Fibroblast of skin of abdomen (primary cell): ENCODE measurements around the gene HOXD9.

Experiments
- DNase-seq: peaks from one replicate; pipeline ENCODE4 v3.0.0-alpha.2; 2013

Gene HOXD9

DNA sequence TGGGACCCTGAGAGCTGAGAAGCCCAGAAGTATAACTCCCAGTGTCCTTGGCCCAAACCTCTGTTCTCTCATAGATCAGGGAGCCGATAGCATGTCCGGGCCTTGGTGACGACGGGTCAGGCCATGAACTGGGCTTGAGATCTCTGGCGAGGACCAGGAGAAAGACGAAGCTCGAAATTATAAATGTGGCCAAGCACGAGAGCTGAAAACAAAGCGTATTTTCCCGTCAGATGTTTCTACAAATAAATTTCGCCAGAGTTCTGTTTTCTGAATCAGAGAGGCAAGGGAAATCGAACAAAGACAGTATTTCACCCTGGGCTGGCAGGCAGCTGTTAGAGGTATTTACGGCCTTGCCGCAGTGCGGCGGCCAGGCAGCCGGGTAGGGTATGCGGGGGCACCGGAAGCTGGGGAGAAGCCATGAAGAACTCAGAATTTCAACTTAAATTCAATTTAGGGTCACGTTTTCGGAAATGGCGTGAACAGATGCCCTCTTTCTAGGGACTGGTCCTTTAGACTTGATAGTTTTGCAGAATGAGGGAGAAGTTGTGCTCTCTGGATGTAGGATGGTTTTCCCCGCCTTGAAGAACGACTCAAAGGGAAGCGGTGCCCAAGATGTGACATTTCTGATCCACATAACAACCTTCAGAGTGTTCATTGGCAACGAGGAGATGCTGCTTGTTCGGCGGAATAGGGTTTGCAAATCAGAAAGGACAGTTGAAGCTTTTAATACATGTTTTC lies 16.6 kb downstream of the HOXD9 start:
- DNase-seq, result peak; percentile 65

DNA sequence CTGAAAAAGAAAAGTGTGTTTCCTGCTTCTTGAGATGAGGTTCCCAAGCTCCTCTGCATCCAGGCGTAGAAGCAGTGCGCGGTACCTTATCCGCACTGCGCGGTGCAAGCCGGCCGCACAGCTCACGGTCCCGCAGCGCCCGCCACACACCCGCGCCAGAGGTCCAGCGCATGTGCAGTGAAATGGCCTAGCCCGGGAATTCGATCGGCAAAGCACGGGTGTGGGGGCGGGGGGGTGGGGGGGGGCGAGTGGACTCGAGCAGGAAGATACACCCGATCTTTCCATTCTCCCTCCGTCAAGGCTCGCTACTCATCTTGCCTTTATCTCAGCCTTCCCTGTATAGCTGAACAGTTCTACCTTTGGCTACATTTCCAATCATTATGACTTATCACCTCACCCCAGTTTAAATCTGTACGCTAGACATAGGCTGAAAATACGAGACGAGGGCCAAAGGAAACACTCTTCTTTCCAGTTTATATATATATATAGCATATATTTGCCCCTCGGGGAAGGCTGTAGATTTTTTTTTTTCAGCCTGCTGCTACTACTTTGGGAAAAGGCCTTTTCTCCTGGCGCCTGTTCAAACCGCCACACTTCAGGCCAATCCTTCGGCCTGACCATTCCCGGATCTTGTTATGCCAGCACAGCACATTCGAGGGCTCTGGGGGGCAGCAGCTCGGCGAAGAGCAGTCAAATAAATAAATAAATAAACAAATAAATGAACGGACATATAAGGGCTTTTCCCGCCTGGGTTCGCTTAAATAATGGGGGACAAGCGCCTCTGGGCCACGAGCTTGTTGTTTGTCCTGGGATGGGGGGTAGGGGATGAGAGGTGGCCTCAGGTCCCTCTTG lies 17.4 kb downstream of the HOXD9 start:
- peak; percentile 80 for DNase-seq

DNA sequence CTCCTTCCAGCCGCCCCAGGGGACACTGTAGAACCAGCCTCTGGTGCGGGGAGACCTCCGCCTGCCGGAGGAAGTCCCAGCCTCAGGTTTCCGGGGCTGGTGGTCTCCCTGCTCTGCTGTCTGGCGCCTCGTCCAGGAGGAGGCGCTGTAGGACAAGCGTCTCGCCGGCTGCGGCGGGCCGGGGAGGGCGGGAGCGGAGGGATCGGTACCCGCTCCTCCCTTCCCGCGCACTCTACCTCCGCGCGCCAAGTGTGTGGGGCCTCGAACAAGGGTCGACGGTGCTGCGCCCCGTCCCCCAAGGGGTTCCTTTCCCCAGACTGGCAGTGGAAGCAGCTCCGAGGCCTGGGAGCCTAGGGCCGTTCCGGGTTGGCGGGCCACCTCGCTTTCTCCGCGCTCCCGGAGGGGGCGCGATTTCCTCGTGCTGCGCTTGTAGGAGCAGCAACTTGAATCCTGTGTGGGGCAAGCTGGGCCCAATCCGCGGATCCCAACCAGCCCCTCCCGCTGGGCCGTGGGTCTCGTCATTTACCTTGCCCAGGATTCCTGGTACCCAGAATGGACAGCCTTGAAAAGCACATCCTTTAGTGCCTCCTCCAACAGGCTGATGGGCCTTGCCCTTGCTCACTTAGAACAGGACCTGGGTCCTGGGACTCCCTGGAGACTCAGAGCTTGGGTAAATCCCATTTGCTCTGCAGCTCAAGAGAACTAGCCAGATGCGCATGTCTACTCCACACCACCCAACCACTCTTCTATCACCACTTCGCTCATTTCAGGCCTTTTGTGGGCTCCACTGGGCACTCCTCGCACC lies 18.2 kb downstream of the HOXD9 start:
- peak; percentile 83 for DNase-seq

DNA sequence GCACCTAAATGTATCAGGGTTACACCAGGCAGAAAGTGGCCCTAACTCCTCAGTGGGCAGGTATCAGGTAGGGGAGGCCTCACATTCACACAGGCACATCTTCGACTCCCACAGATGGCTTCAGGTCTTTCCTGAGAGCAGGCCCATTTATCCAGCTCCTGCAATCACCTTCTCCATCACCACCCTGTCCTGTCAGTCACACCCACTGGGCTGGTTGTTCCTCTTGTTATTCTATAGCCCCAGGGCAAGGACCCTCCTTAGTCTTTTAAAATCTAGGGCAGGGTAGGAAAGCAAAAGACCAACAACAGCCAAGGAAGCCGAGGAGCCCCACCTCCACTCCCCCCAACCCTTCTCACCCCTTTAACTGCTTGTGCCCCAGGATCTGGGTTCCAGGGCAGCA lies 19.8 kb downstream of the HOXD9 start:
- no peak for DNase-seq

DNA sequence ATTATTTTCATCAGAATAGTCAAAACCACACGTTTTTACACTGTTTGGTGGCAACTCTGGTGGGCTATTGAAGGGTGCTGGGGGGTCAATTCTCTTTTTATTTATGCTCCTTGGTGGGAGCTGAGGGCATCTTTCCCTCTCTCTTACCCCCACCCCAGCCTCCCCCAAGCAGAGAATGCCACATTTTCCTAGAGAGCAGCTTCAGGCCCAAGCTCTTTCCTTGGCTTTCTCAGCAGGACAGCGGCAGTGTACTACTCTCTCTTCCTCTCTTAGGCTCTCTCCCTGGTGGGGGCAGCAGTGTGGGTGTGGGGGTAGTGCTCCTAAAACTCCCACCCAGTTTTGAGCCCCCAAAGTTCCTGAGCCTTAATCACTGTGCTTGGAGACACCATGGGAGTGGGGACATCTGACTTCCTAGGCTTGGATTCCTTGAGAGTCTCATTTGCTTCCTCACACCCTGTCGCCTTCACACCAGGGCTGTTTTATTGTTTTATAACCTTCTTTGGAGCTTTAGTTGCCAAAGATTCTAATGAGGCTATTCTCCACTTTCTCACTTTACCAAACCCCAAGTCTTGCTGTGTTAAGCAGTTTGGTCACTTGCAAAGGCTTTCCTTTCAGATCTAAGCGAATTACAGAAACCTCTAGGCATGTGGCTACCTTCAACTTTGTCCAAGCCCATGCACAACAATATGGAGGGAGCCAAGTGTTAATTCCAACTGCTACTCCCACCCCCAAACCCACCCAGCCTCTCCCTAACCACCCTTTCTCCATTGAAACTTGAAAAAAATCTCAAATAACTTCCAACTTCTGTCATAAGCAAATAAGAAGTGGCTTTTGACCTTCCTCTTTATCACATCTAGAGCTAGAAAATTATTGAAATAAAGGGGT lies 22.8 kb downstream of the HOXD9 start:
- no peak for DNase-seq

DNA sequence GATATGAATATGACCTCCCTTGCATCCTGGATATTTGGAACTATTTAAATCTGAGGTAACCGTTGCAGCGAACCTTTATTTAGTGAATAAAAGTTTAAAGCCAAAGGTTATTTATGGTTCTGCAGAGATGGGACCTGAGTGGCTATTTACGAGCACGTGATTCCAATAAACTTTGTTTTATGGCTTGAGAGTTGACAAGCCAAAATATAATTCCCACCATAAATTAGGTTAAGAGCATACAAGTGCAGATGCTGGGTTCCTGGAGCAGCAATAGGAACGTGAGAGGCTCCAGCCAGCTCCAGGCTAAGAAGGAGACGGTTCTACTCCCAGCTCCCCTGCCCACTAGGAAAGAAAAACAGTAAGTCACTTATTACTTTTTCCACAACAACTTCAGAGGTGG lies 23.6 kb downstream of the HOXD9 start:
- DNase-seq, result peak; percentile 28

DNA sequence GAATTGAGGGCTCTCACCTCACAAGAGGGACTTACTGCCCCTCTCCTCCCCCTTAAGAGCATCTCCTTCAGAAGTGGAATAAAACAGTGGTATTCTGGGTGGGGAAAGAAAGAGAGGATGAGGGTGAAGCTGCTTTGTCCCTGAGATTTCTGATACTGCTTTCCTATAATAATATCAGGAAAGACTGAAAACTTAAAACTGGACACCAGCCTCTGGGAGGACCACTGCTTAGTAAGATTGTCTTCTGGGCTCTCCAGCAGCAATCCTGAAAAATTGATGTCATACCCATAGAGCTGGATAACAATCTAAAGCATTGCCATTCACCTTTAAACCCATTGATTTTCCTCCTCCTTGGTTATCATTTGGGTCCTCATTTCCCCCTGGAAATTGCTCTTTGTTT lies 24.1 kb downstream of the HOXD9 start:
- DNase-seq, result no peak

DNA sequence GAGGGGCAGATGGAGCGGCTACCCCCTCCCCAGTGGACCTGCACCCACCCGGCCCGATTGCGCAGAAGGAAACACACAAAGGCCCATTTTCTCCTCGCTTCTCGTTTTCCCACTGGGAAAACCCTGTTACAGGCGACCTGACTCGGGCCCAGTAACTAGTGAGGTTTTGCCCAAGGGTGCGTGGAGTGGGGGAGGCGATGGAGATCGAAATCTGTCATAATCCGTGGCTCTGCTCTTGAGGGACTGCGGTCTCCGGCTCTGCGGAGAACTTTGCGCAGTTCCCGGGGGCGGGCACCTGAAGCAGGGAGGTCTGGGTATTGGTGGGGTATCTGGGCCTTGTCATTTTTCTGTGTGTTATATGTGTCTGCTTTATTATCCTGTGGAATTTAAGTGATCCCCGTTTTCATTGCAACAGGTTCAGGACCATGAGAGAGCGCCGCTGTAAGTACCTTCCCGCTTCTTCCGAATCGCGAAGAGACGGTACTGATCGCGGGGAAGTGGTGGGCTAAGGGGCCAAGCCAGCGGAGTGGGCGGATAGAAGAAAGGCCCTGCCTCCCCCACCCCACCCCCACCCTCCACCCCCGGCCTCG lies 24.8 kb downstream of the HOXD9 start:
- DNase-seq, result no peak

DNA sequence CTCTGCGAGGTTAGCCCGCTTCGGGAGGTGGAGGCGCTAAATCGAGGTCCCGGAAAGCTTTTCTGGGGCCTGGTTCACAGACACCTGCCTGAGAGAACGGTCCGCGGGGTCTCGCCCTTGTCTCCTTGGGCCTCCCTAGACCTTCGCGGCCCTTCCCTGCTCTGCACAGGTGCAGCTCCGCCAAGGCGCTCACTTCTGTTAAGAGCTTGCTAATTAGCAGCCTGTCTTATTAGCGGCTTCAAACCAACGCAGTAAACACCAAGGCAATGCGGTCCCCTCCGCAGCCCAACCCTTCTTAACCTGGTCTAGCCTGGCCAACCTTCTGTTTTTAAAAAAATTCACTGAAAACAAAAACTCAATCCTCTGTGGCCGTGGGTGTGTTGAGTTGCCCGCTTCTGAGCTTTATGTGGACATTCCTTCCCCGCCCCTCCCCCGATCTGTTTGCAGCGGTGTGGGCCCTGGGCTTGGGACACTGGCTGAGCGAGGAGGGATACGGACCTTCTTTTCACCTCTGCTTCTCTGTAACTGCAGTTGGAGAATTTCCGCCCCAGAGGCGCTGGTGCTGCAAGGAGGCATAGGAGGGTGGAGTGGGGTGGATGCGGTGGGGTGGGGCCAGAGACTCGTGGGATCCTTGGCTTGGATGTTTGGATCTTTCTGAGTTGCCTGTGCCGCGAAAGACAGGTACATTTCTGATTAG lies 25.4 kb downstream of the HOXD9 start:
- DNase-seq, result no peak

DNA sequence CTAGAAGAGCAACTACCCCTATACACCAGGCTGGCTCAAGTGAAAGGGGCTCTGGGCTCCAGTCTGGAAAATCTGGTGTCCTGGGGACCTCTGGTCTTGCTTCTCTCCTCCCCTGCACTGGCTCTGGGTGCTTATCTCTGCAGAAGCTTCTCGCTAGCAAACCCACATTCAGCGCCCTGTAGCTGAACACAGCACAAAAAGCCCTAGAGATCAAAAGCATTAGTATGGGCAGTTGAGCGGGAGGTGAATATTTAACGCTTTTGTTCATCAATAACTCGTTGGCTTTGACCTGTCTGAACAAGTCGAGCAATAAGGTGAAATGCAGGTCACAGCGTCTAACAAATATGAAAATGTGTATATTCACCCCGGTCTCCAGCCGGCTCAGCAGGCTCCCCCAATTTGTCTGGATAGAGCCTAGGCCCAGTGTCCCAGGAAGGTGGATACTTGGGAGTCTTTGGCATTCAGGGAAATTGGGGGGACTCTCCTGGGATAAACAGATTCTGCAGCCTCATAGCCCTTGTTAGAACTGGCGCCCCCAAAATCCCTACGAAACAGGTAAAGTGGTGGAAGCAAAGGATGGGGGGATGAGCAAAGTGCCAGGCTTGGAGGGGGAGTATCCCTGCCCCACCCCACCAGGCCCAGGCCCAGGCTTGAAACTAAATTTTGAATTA lies 26.4 kb downstream of the HOXD9 start:
- no peak for DNase-seq

DNA sequence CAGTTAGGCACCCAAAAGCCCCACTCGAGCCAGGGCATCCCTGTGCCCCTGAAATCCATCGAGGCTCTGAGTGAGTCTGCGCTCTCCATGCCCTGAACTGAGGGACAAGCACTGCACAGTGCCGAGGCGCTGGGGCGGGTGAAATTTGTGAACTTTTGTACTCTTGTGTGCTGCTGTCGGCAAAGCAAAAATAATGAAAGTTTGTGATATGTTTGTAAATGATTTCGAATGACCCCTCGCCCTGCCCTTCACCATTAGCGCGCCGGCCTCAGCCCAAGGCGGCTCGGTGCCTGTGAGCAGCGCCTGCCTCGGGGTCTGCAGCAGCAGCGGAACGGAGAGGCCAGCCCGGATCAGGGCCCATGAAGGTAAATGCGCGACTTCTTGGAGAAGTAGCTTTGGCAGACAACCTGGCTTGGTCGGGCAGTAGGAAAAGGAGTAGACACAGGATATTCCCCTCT lies 27.0 kb downstream of the HOXD9 start:
- DNase-seq, result no peak

DNA sequence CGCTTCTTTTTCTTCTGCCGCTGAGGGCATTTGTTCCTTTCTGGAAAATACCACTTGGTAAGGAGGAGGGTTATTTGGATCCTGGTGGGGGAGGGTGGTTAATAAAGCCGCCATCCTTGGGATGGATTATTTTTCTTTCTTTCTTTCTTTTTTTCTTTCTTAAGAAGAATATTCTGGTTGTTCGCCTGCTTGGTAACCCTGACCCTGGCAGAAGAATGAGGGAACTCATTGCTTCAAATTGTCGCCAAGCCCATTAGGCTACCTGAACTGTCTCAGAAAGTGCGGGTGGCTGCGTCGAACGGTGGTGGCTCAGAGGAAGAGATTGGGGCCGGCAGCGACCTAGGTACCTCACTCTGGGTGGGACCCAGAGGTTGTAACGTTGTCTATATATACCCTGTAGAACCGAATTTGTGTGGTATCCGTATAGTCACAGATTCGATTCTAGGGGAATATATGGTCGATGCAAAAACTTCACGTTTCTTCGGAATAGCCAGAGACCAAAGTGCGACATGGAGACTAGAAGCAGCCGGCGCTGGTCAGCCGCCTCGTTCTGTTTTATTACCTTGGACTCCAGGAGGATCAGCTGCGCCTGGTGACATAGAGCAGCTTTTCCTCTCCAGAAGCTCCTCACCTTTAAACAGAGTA lies 27.5 kb downstream of the HOXD9 start:
- no peak for DNase-seq

DNA sequence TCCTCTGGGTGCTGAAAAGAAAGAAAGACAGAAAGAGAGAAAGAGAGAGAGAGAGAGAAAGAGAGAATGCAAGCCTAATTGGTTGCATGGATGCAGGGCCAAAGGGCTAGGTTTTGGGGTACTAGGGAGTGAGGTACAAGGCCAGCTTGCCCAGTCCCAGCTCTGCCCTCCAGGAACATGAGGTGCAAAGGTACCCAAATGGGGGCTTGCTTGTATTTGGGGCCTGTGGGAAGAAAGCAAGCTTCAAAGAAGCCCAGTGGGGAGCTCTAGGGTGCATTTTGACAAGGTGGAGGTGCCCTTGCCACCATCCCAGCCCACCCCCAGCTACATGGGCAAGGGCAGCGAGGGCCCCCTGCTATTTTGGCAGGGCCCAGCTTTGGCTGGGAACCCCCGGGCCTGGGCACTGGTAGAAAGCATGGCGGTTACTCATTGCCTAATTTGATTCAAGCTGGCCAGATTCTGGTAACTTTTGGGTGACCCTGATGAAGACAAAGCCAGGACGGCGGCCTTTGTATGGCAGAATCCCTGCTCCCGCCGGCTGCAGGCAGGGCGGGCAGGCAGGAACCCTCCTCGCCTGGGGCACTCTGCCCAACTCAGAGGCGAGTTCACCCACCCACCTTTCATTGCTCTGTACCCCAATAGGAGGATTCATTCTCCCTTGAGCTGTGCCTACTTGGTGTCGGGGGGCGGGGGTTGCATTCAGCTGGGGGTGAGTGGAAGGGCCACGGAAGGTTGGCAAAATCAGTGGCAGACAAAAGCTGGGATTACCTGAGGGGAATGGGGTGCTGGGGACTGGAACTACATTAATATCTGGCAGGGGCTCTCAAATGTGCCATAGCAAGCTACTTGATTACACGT lies 28.3 kb downstream of the HOXD9 start:
- no peak for DNase-seq

DNA sequence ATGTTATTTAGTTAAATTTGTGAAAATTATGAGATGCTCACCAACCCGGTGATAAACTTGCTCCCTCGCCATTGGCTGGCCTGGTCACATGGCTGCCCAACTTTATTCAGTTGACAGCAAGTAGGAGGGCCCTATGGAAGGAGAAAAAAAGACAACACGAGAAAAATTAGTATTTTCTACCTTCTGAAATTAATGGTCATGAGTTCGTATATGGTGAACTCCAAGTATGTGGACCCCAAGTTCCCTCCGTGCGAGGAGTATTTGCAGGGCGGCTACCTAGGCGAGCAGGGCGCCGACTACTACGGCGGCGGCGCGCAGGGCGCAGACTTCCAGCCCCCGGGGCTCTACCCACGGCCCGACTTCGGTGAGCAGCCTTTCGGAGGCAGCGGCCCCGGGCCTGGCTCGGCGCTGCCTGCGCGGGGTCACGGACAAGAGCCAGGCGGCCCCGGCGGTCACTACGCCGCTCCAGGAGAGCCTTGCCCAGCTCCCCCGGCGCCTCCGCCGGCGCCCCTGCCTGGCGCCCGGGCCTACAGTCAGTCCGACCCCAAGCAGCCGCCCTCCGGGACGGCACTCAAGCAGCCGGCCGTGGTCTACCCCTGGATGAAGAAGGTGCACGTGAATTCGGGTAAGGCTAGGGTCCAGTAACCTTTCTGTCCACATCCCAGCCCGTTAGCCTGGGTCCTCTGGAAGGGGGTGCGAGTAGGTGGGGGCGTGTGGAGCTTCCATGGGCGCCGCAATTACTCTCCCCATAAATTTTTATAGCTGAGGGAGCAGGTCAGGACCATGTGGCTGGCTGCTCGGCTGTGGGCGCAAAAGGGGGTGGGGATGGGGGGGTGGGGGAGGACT lies 29.1 kb downstream of the HOXD9 start, which contains the start of gene HOXD4:
HOXD4 (plus strand) TSS at position 109 of the 846 bp plus-strand sequence; CDS start at position 193, 84 bp downstream.
- DNase-seq, result no peak

DNA sequence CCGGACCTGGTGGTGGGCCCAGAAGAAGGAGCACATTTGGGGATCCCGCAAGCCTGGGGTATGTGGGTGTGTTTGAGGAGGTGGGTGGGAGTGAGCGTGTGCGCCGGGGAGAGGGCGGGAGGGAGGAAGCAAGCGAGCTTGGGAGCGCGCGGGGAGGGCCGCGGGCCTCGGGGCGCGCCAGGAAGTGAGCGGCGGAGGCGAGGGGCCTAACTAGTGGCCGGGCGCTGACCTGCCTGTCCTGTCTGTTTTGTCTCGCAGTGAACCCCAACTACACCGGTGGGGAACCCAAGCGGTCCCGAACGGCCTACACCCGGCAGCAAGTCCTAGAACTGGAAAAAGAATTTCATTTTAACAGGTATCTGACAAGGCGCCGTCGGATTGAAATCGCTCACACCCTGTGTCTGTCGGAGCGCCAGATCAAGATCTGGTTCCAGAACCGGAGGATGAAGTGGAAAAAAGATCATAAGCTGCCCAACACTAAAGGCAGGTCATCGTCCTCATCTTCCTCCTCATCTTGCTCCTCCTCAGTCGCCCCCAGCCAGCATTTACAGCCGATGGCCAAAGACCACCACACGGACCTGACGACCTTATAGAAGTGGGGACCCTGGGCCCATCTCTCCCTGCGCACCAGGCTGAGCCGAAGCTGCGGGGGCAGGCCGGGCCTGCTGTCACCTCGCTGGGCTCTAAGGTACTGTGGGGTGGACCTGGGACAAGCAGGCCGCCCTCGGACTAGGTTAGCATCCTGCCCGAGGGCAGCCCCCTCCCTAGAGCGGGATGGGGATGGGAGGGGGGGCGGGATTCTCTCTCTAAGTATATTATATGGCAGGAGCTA lies 30.0 kb downstream of the HOXD9 start:
- no peak for DNase-seq

DNA sequence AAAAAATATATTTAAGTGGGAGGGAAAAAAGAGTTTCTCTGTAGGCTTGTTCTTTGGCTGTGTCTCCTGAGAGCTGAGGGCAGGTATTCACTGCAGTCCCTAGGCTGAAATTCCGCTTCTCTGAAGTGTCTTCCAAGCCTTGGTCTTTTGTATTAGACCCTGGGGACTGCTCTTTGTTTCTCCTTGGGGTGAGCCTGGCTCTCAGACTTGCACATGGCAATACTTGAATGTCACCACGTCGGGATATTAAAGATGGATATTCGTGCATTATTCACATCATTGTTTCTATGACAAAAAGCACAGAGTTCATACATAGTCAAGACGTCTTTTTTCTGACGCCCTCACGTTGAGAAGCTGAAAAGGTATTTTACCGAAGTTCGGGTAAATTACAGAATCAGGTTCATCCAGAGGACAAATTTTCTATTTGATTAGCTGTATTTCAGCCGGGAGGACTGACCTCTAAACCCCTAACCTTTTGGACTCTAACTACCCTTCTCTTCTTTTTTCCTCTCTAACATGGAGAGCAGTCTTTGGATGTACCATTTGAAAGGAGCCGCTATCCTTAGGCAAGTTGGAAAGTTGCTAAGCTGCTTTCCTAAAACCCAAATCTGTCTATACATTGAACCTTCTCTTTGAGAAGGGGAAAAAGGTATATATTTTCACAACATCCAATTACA lies 32.2 kb downstream of the HOXD9 start:
- no peak for DNase-seq
